ENCODE measurements around the gene FSTL4. TPM values are rescaled to one million over a fixed set of nuclear protein-coding genes. Genes with fewer than 3 reads are reported as not detected.
A peak's percentile ranks its signal among the peaks of the same experiment; 100 is the strongest.

Gene FSTL4
- total RNA-seq, 1 experiment from 2014 or later: not detected

GRCh38 chr5:133596049-133596448 is 16.3 kb downstream of the FSTL4 start:
- Histone ChIP-seq H4K20me1 (ENCODE audit: insufficient read depth) (no peaks in the 10 kb centered on the region), H3K27ac (no peak overlapping the region), H3K9me2 (ENCODE audit: insufficient read depth) (no peaks in the 10 kb centered on the region), H3K4me2 (no peak overlapping the region), H3K4me3 (no peak overlapping the region), H3K4me1 (replicated peaks; ENCODE audit: insufficient read depth) (no peaks in the 10 kb centered on the region), H3K27me3 (ENCODE audit: insufficient read depth, low read depth) (no peaks in the 10 kb centered on the region), H3F3A (ENCODE audit: insufficient read depth, low read depth) (no peaks in the 10 kb centered on the region), H3K36me3 (ENCODE audit: low read depth) (no peaks in the 10 kb centered on the region), H3K9me3 (ENCODE audit: insufficient read depth, low read depth) (no peaks in the 10 kb centered on the region), H3K79me2 (ENCODE audit: low read depth) (no peaks in the 10 kb centered on the region), H2AFZ (no peak overlapping the region)
- intact Hi-C loops (cut with micrococcal nuclease; ENCODE audit: unreplicated experiment): no loop called here
- no TSS peak for BruUV-seq (replicated peaks)
- no peak for TF ChIP-seq CTCF (conservative IDR thresholded peaks at IDR 0.05)
- no peak for TF ChIP-seq EZH2 (IDR thresholded peaks at IDR 0.05; ENCODE audit: low read depth)
- no peak for DNase-seq
- CTCF ChIA-PET: no interaction called here
- POLR2A ChIA-PET (ENCODE audit: unreplicated experiment): no interaction called here

- CTCF ChIA-PET: no interaction called here
- BruUV-seq (replicated peaks): no TSS peak
Measured at GRCh38 chr5:133595465-133595864, 16.9 kb downstream of the FSTL4 start.

GRCh38 chr5:133589286-133589685 is 23.1 kb downstream of the FSTL4 start:
- no peaks in the 10 kb centered on the region for H3K27me3 ChIP-seq (ENCODE audit: insufficient read depth, low read depth)
- no peaks in the 10 kb centered on the region for H3K36me3 ChIP-seq (ENCODE audit: low read depth)
- DNase-seq: no peak
- BruUV-seq (replicated peaks): no TSS peak
- H4K20me1 ChIP-seq (ENCODE audit: insufficient read depth): no peaks in the 10 kb centered on the region
- H3K4me2 ChIP-seq: no peak overlapping the region
- H3K79me2 ChIP-seq (ENCODE audit: low read depth): no peaks in the 10 kb centered on the region
- no peaks in the 10 kb centered on the region for H3K9me3 ChIP-seq (ENCODE audit: insufficient read depth, low read depth)
- TF ChIP-seq EZH2 (IDR thresholded peaks at IDR 0.05; ENCODE audit: low read depth) (no peak), CTCF (conservative IDR thresholded peaks at IDR 0.05) (peak; percentile 33; the same call in 1 of the 2 replicates)
- no peaks in the 10 kb centered on the region for H3K9me2 ChIP-seq (ENCODE audit: insufficient read depth)
- H3K4me3 ChIP-seq: no peak overlapping the region
- H3K27ac ChIP-seq: no peak overlapping the region
- no peaks in the 10 kb centered on the region for H3K4me1 ChIP-seq (replicated peaks; ENCODE audit: insufficient read depth)
- no peak overlapping the region for H2AFZ ChIP-seq
- intact Hi-C loops (cut with micrococcal nuclease; ENCODE audit: unreplicated experiment): no loop called here
- ChIA-PET POLR2A (ENCODE audit: unreplicated experiment) (no interaction called here), CTCF (no interaction called here)
- H3F3A ChIP-seq (ENCODE audit: insufficient read depth, low read depth): no peaks in the 10 kb centered on the region

More at GRCh38 chr5:133595465-133595864, 16.9 kb downstream of the FSTL4 start:
- Histone ChIP-seq H3K9me3 (ENCODE audit: insufficient read depth, low read depth) (no peaks in the 10 kb centered on the region), H4K20me1 (ENCODE audit: insufficient read depth) (no peaks in the 10 kb centered on the region), H3K4me2 (no peak overlapping the region), H3F3A (ENCODE audit: insufficient read depth, low read depth) (no peaks in the 10 kb centered on the region), H3K9me2 (ENCODE audit: insufficient read depth) (no peaks in the 10 kb centered on the region), H3K4me1 (replicated peaks; ENCODE audit: insufficient read depth) (no peaks in the 10 kb centered on the region), H3K4me3 (no peak overlapping the region), H3K36me3 (ENCODE audit: low read depth) (no peaks in the 10 kb centered on the region), H3K27ac (no peak overlapping the region), H3K79me2 (ENCODE audit: low read depth) (no peaks in the 10 kb centered on the region), H3K27me3 (ENCODE audit: insufficient read depth, low read depth) (no peaks in the 10 kb centered on the region), H2AFZ (no peak overlapping the region)
- intact Hi-C loops (cut with micrococcal nuclease; ENCODE audit: unreplicated experiment): no loop called here
- no peak for DNase-seq
- POLR2A ChIA-PET (ENCODE audit: unreplicated experiment): no interaction called here
- no peak for TF ChIP-seq CTCF (conservative IDR thresholded peaks at IDR 0.05)
- TF ChIP-seq EZH2 (IDR thresholded peaks at IDR 0.05; ENCODE audit: low read depth): no peak
